CD14-positive monocyte (primary cell): ENCODE measurements around the gene PDCD7. TPM values are rescaled to one million over a fixed set of nuclear protein-coding genes. Genes with fewer than 3 reads are reported as not detected.
"Not testable (repeated sequence)": the region's sequence is repeated elsewhere in the genome, so short reads cannot be mapped to it uniquely, and the experiment has no call there.

ENCODE experiments used
- DNase-seq, 3 donors: peaks; one replicate each; pipeline ENCODE4 v3.0.0-alpha.2; 2011 to 2022
- H2AFZ ChIP-seq: 2 replicates; pipeline ENCODE4 v1.6.0; 2012; ENCODE audit warnings: mild to moderate bottlenecking, low read depth, low read length, inconsistent platforms; ENCODE audit not compliant: insufficient read depth, poor library complexity, severe bottlenecking
- H3K27ac ChIP-seq, 2 donors: 1 replicate in 1 of 2; 2 replicates in 1 of 2; pipeline ENCODE4 v1.5.1; 2012 to 2013; ENCODE audit warnings: low read length in 2 of 2, control low read depth in 1 of 2, inconsistent platforms in 1 of 2, low read depth in 1 of 2, mild to moderate bottlenecking in 1 of 2
- H3K27me3 ChIP-seq, 2 donors: one replicate each; pipeline versions ENCODE4 v1.6.0 to v1.6.1; 2011 to 2013; ENCODE audit warnings: low read length in 2 of 2; ENCODE audit not compliant: control insufficient read depth in 2 of 2, insufficient read depth in 2 of 2
- H3K36me3 ChIP-seq, 2 donors: replicated peaks in 1 of 2; 1 replicate in 1 of 2; 2 replicates in 1 of 2; pipeline versions ENCODE4 v1.5.1 to v1.6.1; 2012 to 2013; ENCODE audit warnings: low read length in 2 of 2, control low read depth in 1 of 2, inconsistent platforms in 1 of 2, mild to moderate bottlenecking in 1 of 2; ENCODE audit not compliant: insufficient read depth in 2 of 2, control insufficient read depth in 1 of 2
- H3K4me1 ChIP-seq, 2 donors: 1 replicate in 1 of 2; 2 replicates in 1 of 2; pipeline versions ENCODE4 v1.5.1 to v1.6.1; 2012 to 2013; ENCODE audit warnings: low read length in 2 of 2, control low read depth in 1 of 2, inconsistent platforms in 1 of 2, mild to moderate bottlenecking in 1 of 2, moderate library complexity in 1 of 2; ENCODE audit not compliant: insufficient read depth in 2 of 2, control insufficient read depth in 1 of 2
- H3K4me2 ChIP-seq: replicated peaks from 2 replicates; pipeline ENCODE3; 2012; ENCODE audit warnings: low read length, moderate library complexity, mild to moderate bottlenecking; ENCODE audit not compliant: poor library complexity, severe bottlenecking; ENCODE audit errors: extremely low read depth
- H3K4me3 ChIP-seq, 3 experiments: fragments of 200-600 bp in 1 of 3; sonication (generic) in 1 of 3; replicated peaks in 1 of 3; 1 replicate in 2 of 3; 2 replicates in 1 of 3; pipeline ENCODE4 v1.5.1; 2011 to 2013; ENCODE audit warnings: low read length in 3 of 3, mild to moderate bottlenecking in 3 of 3, control low read depth in 2 of 3, low read depth in 2 of 3, inconsistent platforms in 1 of 3, moderate library complexity in 1 of 3
- H3K79me2 ChIP-seq: 2 replicates; pipeline ENCODE4 v1.6.0; 2012; ENCODE audit warnings: mild to moderate bottlenecking, control low read depth, inconsistent platforms, low read length, moderate library complexity; ENCODE audit not compliant: insufficient read depth
- H3K9ac ChIP-seq: 2 replicates; pipeline ENCODE4 v1.6.0; 2017; ENCODE audit warnings: low read length, mild to moderate bottlenecking; ENCODE audit not compliant: insufficient read depth, poor library complexity, severe bottlenecking
- H3K9me3 ChIP-seq, 2 donors: replicated peaks in 1 of 2; 1 replicate in 1 of 2; 2 replicates in 1 of 2; pipeline versions ENCODE4 v1.5.1 to v1.6.1; 2012 to 2013; ENCODE audit warnings: low read length in 2 of 2, control low read depth in 1 of 2; ENCODE audit not compliant: control insufficient read depth in 1 of 2, insufficient read depth in 1 of 2
- H4K20me1 ChIP-seq: 2 replicates; pipeline ENCODE4 v1.6.0; 2012; ENCODE audit warnings: mild to moderate bottlenecking, low read length, control low read depth, moderate library complexity; ENCODE audit not compliant: insufficient read depth
- H3K27ac Mint-ChIP-seq, 7 donors: one replicate each; pipeline ENCODE4 v1.8.0; 2020; ENCODE audit warnings: mild to moderate bottlenecking in 7 of 7, mixed read lengths in 7 of 7, moderate library complexity in 6 of 7, inconsistent platforms in 2 of 7
- H3K27me3 Mint-ChIP-seq, 3 donors: one replicate each; pipeline ENCODE4 v1.8.0; 2021 to 2022; ENCODE audit warnings: low read depth in 3 of 3, mild to moderate bottlenecking in 3 of 3, mixed read lengths in 3 of 3, moderate library complexity in 3 of 3, inconsistent platforms in 1 of 3
- H3K36me3 Mint-ChIP-seq, 2 donors: one replicate each; pipeline ENCODE4 v1.8.0; 2020; ENCODE audit warnings: mixed read lengths in 2 of 2, inconsistent platforms in 1 of 2, mild to moderate bottlenecking in 1 of 2
- H3K4me1 Mint-ChIP-seq: one replicate; pipeline ENCODE4 v1.8.0; 2020; ENCODE audit warnings: mild to moderate bottlenecking, mixed read lengths
- H3K4me3 Mint-ChIP-seq, 2 donors: one replicate each; pipeline ENCODE4 v1.8.0; 2020; ENCODE audit warnings: mild to moderate bottlenecking in 2 of 2, mixed read lengths in 2 of 2, moderate library complexity in 1 of 2
- H3K9me3 Mint-ChIP-seq, 7 donors: one replicate each; pipeline ENCODE4 v1.8.0; 2020 to 2022; ENCODE audit warnings: mixed read lengths in 7 of 7, mild to moderate bottlenecking in 6 of 7, moderate library complexity in 6 of 7, inconsistent platforms in 2 of 7
- CTCF ChIP-seq: fragments of 200-600 bp; IDR thresholded peaks from one replicate; pipeline ENCODE4 v1.8.0; 2022; ENCODE audit warnings: antibody characterized with exemption, mild to moderate bottlenecking
- WGBS: methylation state at CpG from one replicate; pipeline ENCODE4 v1.1.5; 2013; ENCODE audit warnings: missing lambda C conversion rate; ENCODE audit not compliant: insufficient coverage; 5-methylcytosine and 5-hydroxymethylcytosine counted together
- intact Hi-C, 2 donors: fragments of 100-400 bp; cut with micrococcal nuclease; formaldehyde crosslinking; loops; one replicate each; pipeline versions ENCODE4 v1.15.0 to v1.15.1; 2023
- polyA plus RNA-seq, 3 donors: library from polyadenylated mRNA; depleted of rRNA in 1 of 3; unstranded in 2 of 3; stranded (reverse) in 1 of 3; fragments of 300-500 nt in 2 of 3; fragments of >200 nt in 1 of 3; fragmentation: Illumina TruSeq in 2 of 3; gene quantifications; 1 replicate in 2 of 3; 2 replicates in 1 of 3; pipeline ENCODE4 v1.2.3, GENCODE V29; 2012 to 2021

The PDCD7 gene
- polyA plus RNA-seq, 3 donors = 3.1 to 6.9 (median 4.7) TPM

- 97% methylated on average over 15 of the region's 22 CpGs for WGBS
Observed at GRCh38 chr15:65074946-65075345, 58.7 kb downstream of the PDCD7 start.

GRCh38 chr15:65072617-65073016, 61.0 kb downstream of the PDCD7 start:
- H3K4me1 Mint-ChIP-seq = peaks cover under 1% of the 10 kb centered on the region
- H3K9ac ChIP-seq = no peak overlapping the region

More at GRCh38 chr15:65074946-65075345, 58.7 kb downstream of the PDCD7 start:
- H3K9me3 Mint-ChIP-seq, H3K4me1 ChIP-seq, H4K20me1 ChIP-seq, H3K4me2 ChIP-seq, H2AFZ ChIP-seq, H3K4me1 Mint-ChIP-seq, H3K79me2 ChIP-seq, H3K27ac Mint-ChIP-seq, H3K4me3 Mint-ChIP-seq, DNase-seq, H3K36me3 Mint-ChIP-seq, H3K4me3 ChIP-seq, H3K9ac ChIP-seq, H3K27ac ChIP-seq, H3K9me3 ChIP-seq, H3K36me3 ChIP-seq, intact Hi-C loops: not testable (repeated sequence)
- peaks cover 5 to 26% of the 10 kb centered on the region in 2 donors for H3K27me3 ChIP-seq
- peaks cover 25 to 43% (median 32%) of the 10 kb centered on the region in 3 donors for H3K27me3 Mint-ChIP-seq

More at GRCh38 chr15:65072617-65073016, 61.0 kb downstream of the PDCD7 start:
- Mint-ChIP-seq H3K36me3 (peaks cover 0 to 5% of the 10 kb centered on the region in 2 donors), H3K27me3 (peaks cover 28 to 44% (median 36%) of the 10 kb centered on the region in 3 donors), H3K27ac (no peak overlapping the region), H3K9me3 (peaks cover 1 to 5% (median 3%) of the 10 kb centered on the region in 7 donors), H3K4me3 (no peak overlapping the region)
- no CpG with 5 or more reads among the region's 3 CpGs for WGBS
- TF ChIP-seq CTCF = no peak
- DNase-seq = no peak
- Histone ChIP-seq H3K79me2 (no peaks in the 10 kb centered on the region), H3K27ac (no peak overlapping the region), H4K20me1 (no peaks in the 10 kb centered on the region), H3K36me3 (no peaks in the 10 kb centered on the region), H3K4me3 (no peak overlapping the region), H3K27me3 (peaks cover 14 to 21% of the 10 kb centered on the region in 2 donors), H2AFZ (no peak overlapping the region), H3K4me1 (peaks cover 0 to 6% of the 10 kb centered on the region in 2 donors), H3K9me3 (peaks cover 0 to 6% of the 10 kb centered on the region in 2 donors), H3K4me2 (no peak overlapping the region)
- intact Hi-C loops = no loop called here
